Measurements from ENCODE around the gene PADI2. TPM values are rescaled to one million over a fixed set of nuclear protein-coding genes. Genes with fewer than 3 reads are reported as not detected.

PADI2 gene
- total RNA-seq, 1 experiment from 2014 or later: 3.0 TPM

GRCh38 chr1:17028662-17029188 lies 90.5 kb downstream of the PADI2 start:
- Histone ChIP-seq H2BK12ac (ENCODE audit: insufficient read length, low read depth, low read length) (no peak overlapping the region), H3K4me2 (ENCODE audit: insufficient read depth, insufficient read length, low read length) (no peak overlapping the region), H3K14ac (ENCODE audit: insufficient read depth, low read length) (no peak overlapping the region), H3K23ac (ENCODE audit: insufficient read length, low read depth, low read length) (no peak overlapping the region), H3K27ac (ENCODE audit: insufficient read length, low read depth, low read length) (no peak overlapping the region), H3K9me3 (ENCODE audit: control insufficient read depth, low read depth, low read length) (no peaks in the 10 kb centered on the region), H4K8ac (replicated peaks; ENCODE audit: insufficient read length, low read depth, low read length) (no peak overlapping the region), H3T11ph (ENCODE audit: low read length) (no peak overlapping the region), H4K91ac (ENCODE audit: insufficient read length, low read depth, low read length) (no peak overlapping the region), H3K4ac (ENCODE audit: low read depth, low read length) (no peak overlapping the region), H3K27me3 (ENCODE audit: insufficient read depth, low read length) (no peaks in the 10 kb centered on the region), H4K5ac (ENCODE audit: insufficient read length, low read depth, low read length) (no peak overlapping the region), H3K79me2 (ENCODE audit: insufficient read depth, low read length) (no peaks in the 10 kb centered on the region), H2BK15ac (ENCODE audit: low read depth, low read length) (no peak overlapping the region), H2BK120ac (ENCODE audit: low read depth, low read length, poor library complexity, severe bottlenecking) (no peak overlapping the region), H3K23me2 (ENCODE audit: insufficient read length, low read depth, low read length, poor library complexity, severe bottlenecking) (no peaks in the 10 kb centered on the region), H3K18ac (ENCODE audit: insufficient read length, low read depth, low read length) (no peak overlapping the region), H3K4me1 (ENCODE audit: insufficient read depth, low read length) (no peaks in the 10 kb centered on the region), H2BK20ac (ENCODE audit: low read depth, low read length, poor library complexity, severe bottlenecking) (no peak overlapping the region), H4K20me1 (ENCODE audit: control insufficient read depth, insufficient read depth, insufficient read length) (no peaks in the 10 kb centered on the region), H3K56ac (ENCODE audit: insufficient read length, low read depth, low read length) (no peak overlapping the region), H2AK5ac (ENCODE audit: insufficient read length, low read length) (no peak overlapping the region), H3K9ac (ENCODE audit: extremely low read depth, insufficient read length, low read length) (no peak overlapping the region), H3K79me1 (ENCODE audit: insufficient read depth, low read depth, low read length, poor library complexity, severe bottlenecking) (no peaks in the 10 kb centered on the region), H2AFZ (ENCODE audit: low read length) (no peak overlapping the region), H2BK5ac (ENCODE audit: insufficient read length, low read length) (no peak overlapping the region)
- no peak for TF ChIP-seq CTCF (conservative IDR thresholded peaks at IDR 0.05)
- H3K4me3 Mint-ChIP-seq: no peak overlapping the region
- WGBS (ENCODE audit: extremely low coverage, insufficient read length, low lambda C conversion rate): no CpG with 5 or more reads among the region's 5 CpGs
- peaks cover 0 to 5% of the 10 kb centered on the region in 2 experiments; a peak in 1 of 4 replicates for H3K4me1 Mint-ChIP-seq
- H3K9me3 Mint-ChIP-seq: no peaks in the 10 kb centered on the region
- H3K27ac Mint-ChIP-seq: peak overlapping the region in 1 of 3 experiments; percentile 3; a peak in 2 of 7 replicates
- peaks cover 13 to 66% (median 46%) of the 10 kb centered on the region in 3 experiments; a peak in 6 of 7 replicates for H3K36me3 Mint-ChIP-seq (ENCODE audit: insufficient read depth in 1 of 3, low read depth in 3 of 3)
- H3K27me3 Mint-ChIP-seq (ENCODE audit: low read depth): no peaks in the 10 kb centered on the region
- DNase-seq: no peak
